ENCODE measurements around the gene CDH15. TPM values are rescaled to one million over a fixed set of nuclear protein-coding genes. Genes with fewer than 3 reads are reported as not detected.
"Not testable (repeated sequence)": the region's sequence is repeated elsewhere in the genome, so short reads cannot be mapped to it uniquely, and the experiment has no call there.

CDH15 gene
- total RNA-seq, 1 donor from 2014 or later: not detected

GRCh38 chr16:89184933-89185794 lies 13.6 kb downstream of the CDH15 start:
- no peak for DNase-seq (ENCODE audit: low read depth, low spot score)
- Mint-ChIP-seq H3K27me3 (ENCODE audit: low read depth) (peaks cover 27% of the 10 kb centered on the region), H3K4me1 (no peaks in the 10 kb centered on the region), H3K9me3 (no peaks in the 10 kb centered on the region), H3K4me3 (no peak overlapping the region), H3K27ac (ENCODE audit: unreplicated experiment) (no peak overlapping the region), H3K36me3 (ENCODE audit: low read depth) (no peaks in the 10 kb centered on the region)
- TF ChIP-seq CTCF (conservative IDR thresholded peaks at IDR 0.05): no peak

- peaks cover 32% of the 10 kb centered on the region for H3K27me3 Mint-ChIP-seq (ENCODE audit: low read depth)
- H3K4me3 Mint-ChIP-seq; DNase-seq (ENCODE audit: low read depth, low spot score); H3K36me3 Mint-ChIP-seq (ENCODE audit: low read depth); H3K9me3 Mint-ChIP-seq; H3K4me1 Mint-ChIP-seq; H3K27ac Mint-ChIP-seq (ENCODE audit: unreplicated experiment): not testable (repeated sequence)
These were observed 14.5 kb downstream of the CDH15 start for GRCh38 chr16:89185887-89186592.

GRCh38 chr16:89186593-89187031 lies 15.1 kb downstream of the CDH15 start:
- H3K9me3 Mint-ChIP-seq; DNase-seq (ENCODE audit: low read depth, low spot score); H3K4me3 Mint-ChIP-seq; H3K36me3 Mint-ChIP-seq (ENCODE audit: low read depth); H3K27ac Mint-ChIP-seq (ENCODE audit: unreplicated experiment); H3K4me1 Mint-ChIP-seq: not testable (repeated sequence)
- H3K27me3 Mint-ChIP-seq (ENCODE audit: low read depth): peaks cover 34% of the 10 kb centered on the region

- peaks cover 34% of the 10 kb centered on the region for H3K27me3 Mint-ChIP-seq (ENCODE audit: low read depth)
- H3K36me3 Mint-ChIP-seq (ENCODE audit: low read depth): no peaks in the 10 kb centered on the region
- H3K4me1 Mint-ChIP-seq: peaks cover 4% of the 10 kb centered on the region
- no peaks in the 10 kb centered on the region for H3K9me3 Mint-ChIP-seq
- H3K27ac Mint-ChIP-seq (ENCODE audit: unreplicated experiment): no peak overlapping the region
- DNase-seq (ENCODE audit: low read depth, low spot score): peak; percentile 47
- peak overlapping the region; percentile 65 for H3K4me3 Mint-ChIP-seq
- no peak for TF ChIP-seq CTCF (conservative IDR thresholded peaks at IDR 0.05)
These were observed 15.7 kb downstream of the CDH15 start for GRCh38 chr16:89187032-89187769.

GRCh38 chr16:89187770-89188392 lies 16.3 kb downstream of the CDH15 start:
- no peak for TF ChIP-seq CTCF (conservative IDR thresholded peaks at IDR 0.05)
- Mint-ChIP-seq H3K4me3 (peak overlapping the region; percentile 65), H3K27me3 (ENCODE audit: low read depth) (peaks cover 31% of the 10 kb centered on the region), H3K4me1 (peaks cover 4% of the 10 kb centered on the region), H3K9me3 (no peaks in the 10 kb centered on the region), H3K27ac (ENCODE audit: unreplicated experiment) (no peak overlapping the region), H3K36me3 (ENCODE audit: low read depth) (no peaks in the 10 kb centered on the region)
- DNase-seq (ENCODE audit: low read depth, low spot score): no peak

GRCh38 chr16:89188471-89189357 lies 17.2 kb downstream of the CDH15 start:
- peaks cover 26% of the 10 kb centered on the region for H3K27me3 Mint-ChIP-seq (ENCODE audit: low read depth)
- H3K9me3 Mint-ChIP-seq; H3K27ac Mint-ChIP-seq (ENCODE audit: unreplicated experiment); H3K4me3 Mint-ChIP-seq; H3K4me1 Mint-ChIP-seq; DNase-seq (ENCODE audit: low read depth, low spot score); H3K36me3 Mint-ChIP-seq (ENCODE audit: low read depth): not testable (repeated sequence)
